Measurements from ENCODE around the gene PGAP3. TPM values are rescaled to one million over a fixed set of nuclear protein-coding genes. Genes with fewer than 3 reads are reported as not detected.

Gene PGAP3
- total RNA-seq, 1 donor, result 10.9 TPM

DNA sequence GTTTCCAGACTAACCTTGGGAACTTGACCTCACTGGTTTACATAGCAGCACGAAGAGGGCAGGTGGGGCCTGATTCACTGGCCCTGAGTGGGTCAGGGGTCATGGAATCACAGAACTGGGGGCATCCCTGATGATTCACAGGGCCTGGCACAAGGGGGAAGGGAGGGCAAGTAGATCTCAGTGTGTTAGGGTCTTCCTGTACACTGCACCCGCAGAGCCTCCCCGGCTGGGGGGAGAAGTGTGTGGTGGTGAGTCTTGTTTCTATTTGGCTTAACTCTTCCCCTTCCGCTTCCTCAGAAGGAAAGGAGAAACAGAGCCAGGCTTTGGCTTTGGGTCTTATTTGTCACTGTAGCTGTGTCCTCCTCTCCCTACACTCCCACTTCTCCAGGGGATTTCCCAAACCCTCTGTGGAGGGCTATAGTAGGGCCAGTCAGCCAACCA, 47.2 kb downstream of the PGAP3 start:
- peaks cover 56% of the 10 kb centered on the region for H4K20me1 ChIP-seq (ENCODE audit: insufficient read depth, low read length)
- TF ChIP-seq, protein P1, sequence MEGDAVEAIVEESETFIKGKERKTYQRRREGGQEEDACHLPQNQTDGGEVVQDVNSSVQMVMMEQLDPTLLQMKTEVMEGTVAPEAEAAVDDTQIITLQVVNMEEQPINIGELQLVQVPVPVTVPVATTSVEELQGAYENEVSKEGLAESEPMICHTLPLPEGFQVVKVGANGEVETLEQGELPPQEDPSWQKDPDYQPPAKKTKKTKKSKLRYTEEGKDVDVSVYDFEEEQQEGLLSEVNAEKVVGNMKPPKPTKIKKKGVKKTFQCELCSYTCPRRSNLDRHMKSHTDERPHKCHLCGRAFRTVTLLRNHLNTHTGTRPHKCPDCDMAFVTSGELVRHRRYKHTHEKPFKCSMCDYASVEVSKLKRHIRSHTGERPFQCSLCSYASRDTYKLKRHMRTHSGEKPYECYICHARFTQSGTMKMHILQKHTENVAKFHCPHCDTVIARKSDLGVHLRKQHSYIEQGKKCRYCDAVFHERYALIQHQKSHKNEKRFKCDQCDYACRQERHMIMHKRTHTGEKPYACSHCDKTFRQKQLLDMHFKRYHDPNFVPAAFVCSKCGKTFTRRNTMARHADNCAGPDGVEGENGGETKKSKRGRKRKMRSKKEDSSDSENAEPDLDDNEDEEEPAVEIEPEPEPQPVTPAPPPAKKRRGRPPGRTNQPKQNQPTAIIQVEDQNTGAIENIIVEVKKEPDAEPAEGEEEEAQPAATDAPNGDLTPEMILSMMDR (IDR thresholded peaks at IDR 0.05; ENCODE audit: extremely low read depth, low read depth, low read length), result no peak
- no peak overlapping the region for H3K4me2 ChIP-seq (ENCODE audit: insufficient read depth, low read length)

DNA sequence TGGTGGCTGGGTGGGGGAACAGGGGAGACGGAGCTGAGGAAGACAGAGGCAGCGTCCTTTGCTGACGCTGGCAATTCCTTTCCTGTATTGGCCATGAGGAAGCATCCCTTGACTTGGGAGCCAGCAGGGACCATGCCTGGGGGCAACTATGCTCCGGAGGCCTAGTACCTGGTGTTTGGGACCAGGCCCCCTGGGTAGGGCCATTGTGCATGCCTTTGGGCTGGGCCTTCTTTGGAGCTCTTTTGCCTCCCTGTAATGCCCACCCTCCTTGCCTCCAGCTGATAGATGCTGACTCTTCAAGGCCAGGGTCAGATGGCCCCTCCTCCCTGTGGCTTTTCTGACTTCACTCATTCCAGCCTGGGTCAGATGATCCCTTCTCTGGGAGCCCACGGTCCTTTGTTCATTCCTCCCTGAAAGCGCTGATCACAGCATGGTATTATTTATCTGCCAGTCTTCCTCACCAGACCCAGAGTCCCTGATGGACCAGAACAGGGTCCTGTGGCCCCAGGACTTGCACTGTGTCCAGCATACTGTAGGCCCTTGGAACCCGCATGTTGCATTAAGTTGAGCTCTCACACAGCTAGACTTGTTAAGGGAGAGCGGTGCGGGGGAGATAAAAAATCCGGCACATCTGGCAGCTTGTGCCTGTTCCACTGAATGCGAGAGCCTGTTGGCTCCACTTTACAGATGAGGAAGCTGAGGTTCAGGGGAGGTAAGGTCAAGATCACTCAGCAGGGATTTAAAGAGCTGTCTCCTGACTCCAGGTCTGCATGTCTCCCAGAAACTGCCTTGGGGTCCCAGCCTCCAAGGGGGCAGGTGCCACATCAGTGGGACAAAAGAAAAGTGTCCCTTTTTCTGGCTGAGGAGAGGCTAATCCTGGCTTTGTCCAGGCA, 48.0 kb downstream of the PGAP3 start:
- H3K36me3 ChIP-seq (ENCODE audit: insufficient read depth, low read length), result no peaks in the 10 kb centered on the region
- no peaks in the 10 kb centered on the region for H3K9me3 ChIP-seq (ENCODE audit: low read depth, low read length)
- H4K20me1 ChIP-seq (ENCODE audit: insufficient read depth, low read length), result peaks cover 52% of the 10 kb centered on the region
- no peak overlapping the region for H3K27ac ChIP-seq (ENCODE audit: low read depth, low read length)
- peaks cover 24% of the 10 kb centered on the region for H3K4me1 ChIP-seq (ENCODE audit: insufficient read depth, low read length)
- H3K79me2 ChIP-seq (ENCODE audit: insufficient read depth, low read length), result peaks cover 78% of the 10 kb centered on the region
- no peak for DNase-seq (ENCODE audit: insufficient read length, low spot score, missing footprints)
- no peaks in the 10 kb centered on the region for H3K27me3 ChIP-seq (ENCODE audit: insufficient read depth, low read length)
- no peak overlapping the region for H3K4me3 ChIP-seq (ENCODE audit: insufficient read depth, low read length)
- TF ChIP-seq, protein P1 (IDR thresholded peaks at IDR 0.05; ENCODE audit: extremely low read depth, low read depth, low read length), result no peak
- H2AFZ ChIP-seq (ENCODE audit: low read length), result no peak overlapping the region
- no peak overlapping the region for H3K4me2 ChIP-seq (ENCODE audit: insufficient read depth, low read length)

More for the DNA sequence above, 47.2 kb downstream of the PGAP3 start:
- no peak overlapping the region for H3K4me3 ChIP-seq (ENCODE audit: insufficient read depth, low read length)
- H3K9me3 ChIP-seq (ENCODE audit: low read depth, low read length), result no peaks in the 10 kb centered on the region
- no peak for DNase-seq (ENCODE audit: insufficient read length, low spot score, missing footprints)
- H3K4me1 ChIP-seq (ENCODE audit: insufficient read depth, low read length), result peaks cover 24% of the 10 kb centered on the region
- H3K36me3 ChIP-seq (ENCODE audit: insufficient read depth, low read length), result no peaks in the 10 kb centered on the region
- H3K27ac ChIP-seq (ENCODE audit: low read depth, low read length), result no peak overlapping the region
- H2AFZ ChIP-seq (ENCODE audit: low read length), result no peak overlapping the region
- H3K79me2 ChIP-seq (ENCODE audit: insufficient read depth, low read length), result peaks cover 86% of the 10 kb centered on the region
- H3K27me3 ChIP-seq (ENCODE audit: insufficient read depth, low read length), result no peaks in the 10 kb centered on the region

DNA sequence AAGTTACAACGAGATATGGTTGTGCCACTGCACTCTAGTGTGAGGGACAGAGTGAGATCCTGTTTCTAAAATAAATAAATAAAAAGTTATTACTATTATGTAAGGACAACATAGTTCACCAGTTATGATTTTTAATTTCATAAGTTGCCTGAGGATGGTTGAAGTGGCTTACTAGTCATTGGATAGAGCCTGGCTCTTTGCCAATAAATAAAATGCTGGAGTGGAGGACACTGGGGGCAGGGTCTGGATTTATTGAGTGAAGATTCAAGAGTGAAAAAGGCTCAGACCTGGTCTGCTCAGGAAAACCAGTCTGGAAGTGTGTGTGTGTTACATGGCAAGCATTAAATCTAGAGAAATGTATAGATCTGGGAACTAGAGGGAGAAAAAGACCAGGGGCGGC, 48.8 kb downstream of the PGAP3 start:
- peaks cover 24% of the 10 kb centered on the region for H3K4me1 ChIP-seq (ENCODE audit: insufficient read depth, low read length)
- no peaks in the 10 kb centered on the region for H3K9me3 ChIP-seq (ENCODE audit: low read depth, low read length)
- no peaks in the 10 kb centered on the region for H3K36me3 ChIP-seq (ENCODE audit: insufficient read depth, low read length)
- peaks cover 71% of the 10 kb centered on the region for H3K79me2 ChIP-seq (ENCODE audit: insufficient read depth, low read length)
- H2AFZ ChIP-seq (ENCODE audit: low read length), result no peak overlapping the region
- TF ChIP-seq, protein P1 (IDR thresholded peaks at IDR 0.05; ENCODE audit: extremely low read depth, low read depth, low read length), result no peak
- no peak overlapping the region for H3K27ac ChIP-seq (ENCODE audit: low read depth, low read length)
- H3K4me2 ChIP-seq (ENCODE audit: insufficient read depth, low read length), result no peak overlapping the region
- DNase-seq (ENCODE audit: insufficient read length, low spot score, missing footprints), result no peak
- H3K4me3 ChIP-seq (ENCODE audit: insufficient read depth, low read length), result no peak overlapping the region
- no peaks in the 10 kb centered on the region for H3K27me3 ChIP-seq (ENCODE audit: insufficient read depth, low read length)
- H4K20me1 ChIP-seq (ENCODE audit: insufficient read depth, low read length), result peaks cover 48% of the 10 kb centered on the region

DNA sequence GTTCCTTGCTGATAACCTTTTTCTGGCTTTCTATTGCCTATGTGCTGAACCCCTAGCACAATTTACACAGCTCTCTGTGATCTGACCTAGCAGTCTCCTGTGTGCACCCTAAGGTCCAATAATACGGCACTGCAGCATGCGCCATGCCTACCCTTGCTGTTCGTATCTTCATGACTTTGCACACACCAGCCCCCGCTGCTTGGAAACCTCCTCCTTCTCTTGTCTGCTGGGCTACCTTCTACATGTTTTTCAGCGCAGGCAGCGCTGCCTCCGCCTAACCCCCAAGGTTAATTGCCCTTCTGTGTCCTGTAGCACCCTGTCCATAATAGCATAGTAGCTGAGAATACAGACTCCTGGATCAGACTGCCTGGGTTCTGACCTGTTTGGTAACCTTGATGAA, 49.5 kb downstream of the PGAP3 start:
- Histone ChIP-seq H3K79me2 (ENCODE audit: insufficient read depth, low read length) (peaks cover 64% of the 10 kb centered on the region), H4K20me1 (ENCODE audit: insufficient read depth, low read length) (peaks cover 41% of the 10 kb centered on the region)
- TF ChIP-seq, protein P1 (IDR thresholded peaks at IDR 0.05; ENCODE audit: extremely low read depth, low read depth, low read length), result no peak

More for the DNA sequence above, 49.5 kb downstream of the PGAP3 start:
- Histone ChIP-seq H3K4me1 (ENCODE audit: insufficient read depth, low read length) (peaks cover 23% of the 10 kb centered on the region), H3K27ac (ENCODE audit: low read depth, low read length) (no peak overlapping the region), H2AFZ (ENCODE audit: low read length) (no peak overlapping the region), H3K36me3 (ENCODE audit: insufficient read depth, low read length) (no peaks in the 10 kb centered on the region), H3K27me3 (ENCODE audit: insufficient read depth, low read length) (no peaks in the 10 kb centered on the region), H3K9me3 (ENCODE audit: low read depth, low read length) (no peaks in the 10 kb centered on the region), H3K4me3 (ENCODE audit: insufficient read depth, low read length) (no peak overlapping the region), H3K4me2 (ENCODE audit: insufficient read depth, low read length) (peak overlapping the region; percentile 99)
- no peak for DNase-seq (ENCODE audit: insufficient read length, low spot score, missing footprints)

Measured in osteoblast (primary cell).